HG03460 (cell line): ENCODE measurements around the gene PTPRA.
"Not testable (repeated sequence)": the region's sequence is repeated elsewhere in the genome, so short reads cannot be mapped to it uniquely, and the experiment has no call there.

Source experiments
- ATAC-seq: cut with Tn5 transposase; IDR thresholded peaks from one replicate; pipeline ENCODE4 v1.9.1; 2021; ENCODE audit not compliant: unreplicated experiment

Gene PTPRA

GRCh38 chr20:2883726-2884637 lies 10.7 kb downstream of the PTPRA start:
- no peak for ATAC-seq

GRCh38 chr20:2887715-2888114 lies 14.4 kb downstream of the PTPRA start:
- no peak for ATAC-seq

GRCh38 chr20:2888224-2888955 lies 15.1 kb downstream of the PTPRA start:
- no peak for ATAC-seq

- ATAC-seq: no peak
These were observed 15.9 kb downstream of the PTPRA start for GRCh38 chr20:2889209-2889608.

GRCh38 chr20:2889797-2890196 lies 16.5 kb downstream of the PTPRA start:
- no peak for ATAC-seq

GRCh38 chr20:2890742-2891141 lies 17.5 kb downstream of the PTPRA start:
- ATAC-seq: no peak

- no peak for ATAC-seq
These were observed 18.1 kb downstream of the PTPRA start for GRCh38 chr20:2891343-2891742.

GRCh38 chr20:2892376-2892775 lies 19.1 kb downstream of the PTPRA start:
- ATAC-seq: no peak

- ATAC-seq: no peak
These were observed 20.9 kb downstream of the PTPRA start for GRCh38 chr20:2894221-2894620.

GRCh38 chr20:2895154-2895553 lies 21.9 kb downstream of the PTPRA start:
- ATAC-seq: not testable (repeated sequence)

- ATAC-seq: no peak
These were observed 26.0 kb downstream of the PTPRA start for GRCh38 chr20:2899243-2899642.

- no peak for ATAC-seq
These were observed 27.7 kb downstream of the PTPRA start for GRCh38 chr20:2900845-2901592.

GRCh38 chr20:2902291-2902690 lies 29.0 kb downstream of the PTPRA start:
- ATAC-seq: no peak

GRCh38 chr20:2902818-2903217 lies 29.5 kb downstream of the PTPRA start:
- no peak for ATAC-seq

GRCh38 chr20:2903686-2904085 lies 30.4 kb downstream of the PTPRA start:
- ATAC-seq: no peak

- no peak for ATAC-seq
These were observed 34.2 kb downstream of the PTPRA start for GRCh38 chr20:2907519-2907918.

GRCh38 chr20:2909953-2910352 lies 36.7 kb downstream of the PTPRA start:
- ATAC-seq: no peak

- no peak for ATAC-seq
These were observed 37.9 kb downstream of the PTPRA start for GRCh38 chr20:2911200-2911599.

GRCh38 chr20:2914160-2914559 lies 40.9 kb downstream of the PTPRA start:
- ATAC-seq: no peak

GRCh38 chr20:2917266-2917665 lies 44.0 kb downstream of the PTPRA start:
- no peak for ATAC-seq
